Thoracic aorta (tissue), 2 donors: Measurements from ENCODE around the gene IL19. TPM values are rescaled to one million over a fixed set of nuclear protein-coding genes. Genes with fewer than 3 reads are reported as not detected.
"Not testable (repeated sequence)": the region's sequence is repeated elsewhere in the genome, so short reads cannot be mapped to it uniquely, and the experiment has no call there.

ENCODE experiments used
- ATAC-seq: fragments of 150-250 bp; one replicate; pipeline ENCODE4 v1.8.0; 2017; ENCODE audit warnings: low read depth; ENCODE audit not compliant: insufficient number of reproducible peaks, low FRiP score
- DNase-seq: peaks from one replicate; pipeline ENCODE4 v3.0.0-alpha.2; 2020; ENCODE audit warnings: low spot score
- H3K27ac ChIP-seq, 2 donors: fragments of 200-600 bp; sonication (generic); 1 replicate in 1 of 2; 2 replicates in 1 of 2; pipeline ENCODE4 v1.5.1; 2016; ENCODE audit warnings: mild to moderate bottlenecking in 2 of 2, moderate library complexity in 2 of 2
- H3K27me3 ChIP-seq: fragments of 200-600 bp; sonication (generic); replicated peaks from 2 replicates; pipeline ENCODE4 v1.6.0; 2016; ENCODE audit warnings: mild to moderate bottlenecking; ENCODE audit not compliant: insufficient read depth
- H3K36me3 ChIP-seq: fragments of 200-600 bp; sonication (generic); one replicate; pipeline ENCODE4 v1.5.1; 2016
- H3K4me1 ChIP-seq, 2 donors: fragments of 200-600 bp; sonication (generic); 1 replicate in 1 of 2; 2 replicates in 1 of 2; pipeline versions ENCODE4 v1.5.1 to v1.6.0; 2016; ENCODE audit warnings: low read depth in 2 of 2, mild to moderate bottlenecking in 1 of 2; ENCODE audit not compliant: control insufficient read depth in 1 of 2
- H3K4me3 ChIP-seq: fragments of 200-600 bp; sonication (generic); 2 replicates; pipeline ENCODE4 v1.5.1; 2016; ENCODE audit warnings: mild to moderate bottlenecking
- H3K9me3 ChIP-seq: fragments of 200-600 bp; sonication (generic); 2 replicates; pipeline ENCODE4 v1.5.1; 2016
- CTCF ChIP-seq: fragments of 200-600 bp; sonication (generic); IDR thresholded peaks from one replicate; pipeline ENCODE4 v1.5.1; 2019; ENCODE audit warnings: antibody characterized with exemption
- total RNA-seq, 2 donors: library from RNA; depleted of rRNA; stranded (reverse); fragments of >200 nt; gene quantifications; one replicate each; pipeline versions ENCODE4 v1.1.0 to v1.2.3, GENCODE V29; 2016

The IL19 gene
- total RNA-seq, 2 donors from 2014 or later, result not detected

GRCh38 chr1:206846487-206846886 is 75.9 kb downstream of the IL19 start:
- Histone ChIP-seq H3K36me3 (no peaks in the 10 kb centered on the region), H3K27me3 (no peaks in the 10 kb centered on the region), H3K27ac (no peak overlapping the region), H3K9me3 (no peaks in the 10 kb centered on the region), H3K4me1 (no peaks in the 10 kb centered on the region), H3K4me3 (no peak overlapping the region)
- no peak for ATAC-seq
- TF ChIP-seq CTCF, result no peak
- DNase-seq, result no peak

- Histone ChIP-seq H3K27ac (no peak overlapping the region), H3K4me1 (no peaks in the 10 kb centered on the region), H3K4me3 (no peak overlapping the region), H3K9me3 (no peaks in the 10 kb centered on the region), H3K36me3 (no peaks in the 10 kb centered on the region), H3K27me3 (no peaks in the 10 kb centered on the region)
- ATAC-seq (no peak), DNase-seq (no peak)
- no peak for TF ChIP-seq CTCF
These were observed 76.8 kb downstream of the IL19 start for GRCh38 chr1:206847337-206847834.

GRCh38 chr1:206847946-206848345 is 77.4 kb downstream of the IL19 start:
- no peak for DNase-seq
- Histone ChIP-seq H3K27ac (no peak overlapping the region), H3K4me1 (no peaks in the 10 kb centered on the region)

GRCh38 chr1:206850401-206850800 is 79.8 kb downstream of the IL19 start:
- Histone ChIP-seq H3K27me3 (no peaks in the 10 kb centered on the region), H3K4me1 (no peaks in the 10 kb centered on the region), H3K36me3 (no peaks in the 10 kb centered on the region), H3K9me3 (no peaks in the 10 kb centered on the region), H3K27ac (no peak overlapping the region), H3K4me3 (no peak overlapping the region)
- no peak for ATAC-seq
- no peak for TF ChIP-seq CTCF
- no peak for DNase-seq

More at GRCh38 chr1:206847946-206848345, 77.4 kb downstream of the IL19 start:
- Histone ChIP-seq H3K4me3 (no peak overlapping the region), H3K9me3 (no peaks in the 10 kb centered on the region), H3K27me3 (no peaks in the 10 kb centered on the region), H3K36me3 (no peaks in the 10 kb centered on the region)
- no peak for ATAC-seq
- no peak for TF ChIP-seq CTCF

- Histone ChIP-seq H3K27ac (no peak overlapping the region), H3K27me3 (no peaks in the 10 kb centered on the region), H3K9me3 (no peaks in the 10 kb centered on the region), H3K4me3 (no peak overlapping the region), H3K4me1 (no peaks in the 10 kb centered on the region), H3K36me3 (no peaks in the 10 kb centered on the region)
- ATAC-seq (no peak), DNase-seq (no peak)
- no peak for TF ChIP-seq CTCF
These were observed 80.9 kb downstream of the IL19 start for GRCh38 chr1:206851341-206852010.

- not testable (repeated sequence) for H3K4me3 ChIP-seq, H3K9me3 ChIP-seq, H3K27ac ChIP-seq, H3K36me3 ChIP-seq, H3K4me1 ChIP-seq, H3K27me3 ChIP-seq, DNase-seq, ATAC-seq
These were observed 82.1 kb downstream of the IL19 start for GRCh38 chr1:206852662-206853061.

- not testable (repeated sequence) for H3K4me1 ChIP-seq, H3K27ac ChIP-seq, H3K9me3 ChIP-seq, ATAC-seq, H3K4me3 ChIP-seq, DNase-seq, H3K36me3 ChIP-seq, H3K27me3 ChIP-seq
These were observed 83.1 kb downstream of the IL19 start for GRCh38 chr1:206853696-206854095.
